Left renal cortex interstitium (tissue), 4 donors: ENCODE data around the gene KIF3C. TPM values are rescaled to one million over a fixed set of nuclear protein-coding genes. Genes with fewer than 3 reads are reported as not detected.
A peak's percentile ranks its signal among the peaks of the same experiment; 100 is the strongest.
"Not testable (repeated sequence)": the region's sequence is repeated elsewhere in the genome, so short reads cannot be mapped to it uniquely, and the experiment has no call there.

Experiments used
- DNase-seq, 4 donors: peaks; one replicate each; pipeline ENCODE4 v3.0.0-alpha.2; 2013; ENCODE audit warnings: low read depth in 4 of 4, low spot score in 2 of 4, missing footprints in 1 of 4
- polyA plus RNA-seq, 4 donors: library from polyadenylated mRNA; unstranded; fragments of 120-200 nt; gene quantifications; one replicate each; pipeline ENCODE4 v1.2.1, GENCODE V29; 2013; ENCODE audit not compliant: insufficient read length in 4 of 4

Gene KIF3C
- polyA plus RNA-seq, 4 donors: 16.8 to 19.4 (median 19.0) TPM

DNA sequence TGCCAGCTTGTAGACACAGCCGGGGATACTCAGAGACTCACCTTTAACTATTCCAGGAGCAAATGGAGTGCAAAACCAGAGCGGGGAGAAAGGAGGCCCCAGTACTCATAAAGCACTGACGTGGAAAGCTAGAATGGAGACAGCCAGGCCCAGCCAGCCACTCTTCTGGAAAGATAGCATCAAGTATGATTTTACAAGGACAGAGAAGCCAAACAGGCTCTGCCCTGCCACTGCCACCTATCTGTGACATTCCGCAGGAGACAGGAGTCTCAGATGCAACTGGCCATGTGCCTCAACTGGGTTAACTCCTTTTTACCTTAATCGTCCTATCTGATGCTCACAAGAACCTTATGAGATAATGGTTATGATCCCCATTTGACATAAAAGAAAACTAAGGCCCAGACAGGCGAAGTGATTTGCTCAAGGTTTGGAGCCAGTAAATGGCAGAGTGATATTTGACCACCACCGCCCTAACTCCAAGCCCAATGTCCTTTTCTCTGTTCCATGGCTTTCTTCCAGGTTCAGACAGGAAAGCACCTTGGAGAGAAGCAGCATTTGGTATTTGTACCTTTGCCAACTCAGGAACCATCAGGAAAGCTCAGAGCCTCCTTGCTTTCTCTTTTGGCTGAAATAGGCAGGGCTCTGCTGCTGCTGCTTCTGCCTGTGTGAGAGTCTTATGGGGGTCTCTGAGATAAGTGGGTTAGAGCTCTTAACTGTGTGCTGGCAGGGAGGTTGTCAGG is 15.6 kb downstream of the KIF3C start:
- DNase-seq: no peak

- no peak for DNase-seq
Measured at GRCh38 chr2:25964891-25965290, 17.4 kb downstream of the KIF3C start.

- DNase-seq: no peak
Measured at GRCh38 chr2:25960920-25961319, 21.4 kb downstream of the KIF3C start.

DNA sequence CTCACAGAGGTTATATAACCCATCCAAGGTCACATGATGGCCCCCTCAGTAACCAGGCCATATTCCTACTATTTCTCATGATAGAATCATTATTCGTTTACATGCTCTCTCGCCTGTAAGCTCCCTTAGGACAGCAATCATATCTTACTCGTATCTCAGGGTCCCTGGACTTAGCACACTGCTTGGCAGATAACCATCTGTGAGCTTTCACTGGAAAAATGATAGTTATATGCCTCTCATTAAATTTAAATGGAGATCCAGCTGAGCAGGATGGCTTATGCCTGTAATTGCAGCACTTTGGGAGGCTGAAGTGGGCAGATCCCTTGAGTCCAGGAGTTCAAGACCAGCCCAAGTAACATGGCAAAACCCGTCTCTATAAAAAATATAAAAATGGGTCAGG is 21.9 kb downstream of the KIF3C start:
- DNase-seq: no peak

- not testable (repeated sequence) for DNase-seq
Measured at GRCh38 chr2:25958611-25959010, 23.7 kb downstream of the KIF3C start.

- no peak for DNase-seq
Measured at GRCh38 chr2:25957743-25958142, 24.6 kb downstream of the KIF3C start.

GRCh38 chr2:25955869-25956535 is 26.3 kb downstream of the KIF3C start:
- DNase-seq: no peak

DNA sequence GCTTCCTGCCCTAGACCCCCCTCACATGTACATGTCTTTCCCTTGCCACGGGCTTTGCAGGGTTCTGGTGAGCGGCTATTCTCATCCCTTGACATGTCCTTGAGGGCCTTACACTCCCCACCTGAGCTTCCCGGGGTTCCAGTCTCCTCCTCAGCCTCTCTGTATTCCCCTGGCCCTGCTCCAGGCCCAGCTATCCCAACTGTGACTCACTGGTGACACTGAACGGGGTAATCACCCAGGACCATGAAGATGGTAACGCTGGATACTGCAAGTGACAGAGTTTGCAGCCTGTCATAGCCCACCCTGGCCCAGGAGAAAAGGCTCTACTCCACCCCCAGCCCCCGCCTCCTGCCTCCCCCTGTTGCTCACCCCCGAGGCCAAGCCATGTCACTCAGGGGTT is 27.3 kb downstream of the KIF3C start:
- DNase-seq: no peak

GRCh38 chr2:25954199-25954752 is 28.0 kb downstream of the KIF3C start:
- no peak for DNase-seq

GRCh38 chr2:25951071-25951547 is 31.2 kb downstream of the KIF3C start:
- peak; percentile 23 to 69 (median 52) for DNase-seq

GRCh38 chr2:25948437-25948836 is 33.9 kb downstream of the KIF3C start:
- DNase-seq: no peak

GRCh38 chr2:25941042-25941441 is 41.3 kb downstream of the KIF3C start:
- DNase-seq: no peak

- DNase-seq: no peak
Measured at GRCh38 chr2:25939257-25939668, 43.0 kb downstream of the KIF3C start.

DNA sequence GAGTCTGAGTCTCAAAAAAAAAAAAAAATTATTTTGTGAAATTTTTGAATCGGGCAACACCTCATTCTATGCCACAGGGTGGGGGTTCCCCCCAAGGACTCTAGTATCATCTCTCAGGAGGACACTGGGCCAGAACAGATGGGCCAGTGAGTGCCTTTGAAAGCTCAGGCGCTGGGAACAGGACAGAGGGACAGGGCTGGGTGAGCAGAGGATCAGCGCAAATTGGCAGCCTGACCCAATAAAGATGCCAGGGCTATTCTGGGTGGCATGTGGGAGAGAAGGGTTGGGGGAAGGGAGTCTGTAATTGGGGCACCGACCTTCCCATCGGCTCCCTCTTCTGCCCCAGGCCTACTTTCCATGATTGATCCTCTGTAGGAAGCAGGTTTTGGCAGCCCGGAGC is 44.0 kb downstream of the KIF3C start:
- DNase-seq: no peak

DNA sequence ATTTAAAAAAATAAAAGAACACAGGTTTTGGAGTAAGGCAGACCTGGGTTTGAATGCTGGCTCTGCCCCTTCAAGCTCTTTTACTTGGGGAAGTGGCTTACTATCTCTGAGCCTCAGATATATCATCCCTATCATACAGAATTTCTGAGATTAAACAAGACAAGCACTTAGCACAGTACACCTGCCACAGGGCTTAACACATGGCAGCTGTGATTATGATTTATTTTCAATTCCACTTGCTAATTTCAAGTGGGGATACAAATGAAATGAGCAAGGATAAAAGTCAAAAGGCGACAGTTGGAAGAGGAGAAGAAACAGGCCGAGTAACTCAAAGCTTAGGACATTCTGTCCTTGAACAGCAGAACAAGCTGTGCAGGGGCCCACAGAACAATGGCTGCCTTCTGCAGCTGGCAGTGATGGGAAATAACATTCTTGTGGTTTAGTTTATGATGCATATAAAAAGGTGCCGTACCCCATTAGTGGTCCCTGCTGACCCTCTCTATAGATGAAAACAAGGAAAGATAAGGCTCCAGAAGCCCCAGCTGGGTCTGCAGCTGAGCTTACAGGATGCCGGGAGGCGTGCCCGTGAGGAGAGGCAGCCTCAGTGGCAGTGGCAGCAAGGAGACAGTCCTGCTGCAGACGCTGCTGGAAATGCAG is 45.3 kb downstream of the KIF3C start:
- no peak for DNase-seq

DNA sequence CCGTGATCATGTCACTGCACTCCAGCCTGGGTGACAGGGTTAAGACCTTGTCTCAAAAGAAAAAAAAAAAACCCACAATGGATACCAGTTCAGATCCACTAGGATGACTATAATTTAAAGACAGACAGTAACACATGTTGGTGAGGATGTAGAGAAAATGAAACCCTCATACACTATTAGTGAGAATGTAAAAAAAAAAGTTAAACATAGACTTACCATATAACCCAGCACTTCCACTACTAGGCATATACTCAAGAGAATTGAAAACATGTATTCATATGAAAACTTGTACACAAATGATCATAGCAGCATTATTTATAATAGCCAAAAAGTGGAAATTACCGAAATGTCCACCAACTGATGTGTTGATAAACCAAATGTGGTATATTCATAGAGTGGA is 48.7 kb downstream of the KIF3C start:
- no peak for DNase-seq

DNA sequence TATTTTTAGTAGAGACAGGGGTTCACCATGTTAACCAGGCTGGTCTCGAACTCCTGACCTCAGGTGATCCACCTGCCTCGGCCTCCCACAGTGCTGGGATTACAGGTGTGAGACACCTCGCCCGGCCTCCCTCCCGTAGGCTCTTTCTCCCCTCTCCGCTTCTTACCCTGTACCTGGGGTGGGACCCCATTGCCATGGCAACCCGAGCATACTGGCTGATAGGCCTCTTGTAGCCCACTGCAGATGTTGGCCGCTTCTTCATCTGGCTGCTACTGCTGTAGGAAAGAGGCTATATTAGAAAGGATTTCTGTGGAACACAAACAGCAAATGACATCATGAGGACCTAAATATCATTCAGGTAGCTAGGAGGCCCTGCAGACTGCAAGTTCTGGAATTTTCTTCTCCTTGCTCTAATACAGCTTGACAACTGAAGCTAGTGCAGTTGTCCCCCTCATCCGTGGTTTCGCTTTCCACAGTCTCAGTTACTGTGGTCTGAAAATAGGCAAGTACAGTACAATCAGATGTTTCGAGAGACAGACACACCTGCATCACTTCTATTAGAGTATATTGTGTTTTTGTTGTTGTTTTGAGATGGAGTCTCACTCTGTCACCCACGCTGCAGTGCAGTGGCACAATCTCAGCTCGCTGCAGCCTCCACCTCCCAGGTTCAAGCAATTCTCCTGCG is 52.4 kb downstream of the KIF3C start:
- DNase-seq: no peak

DNA sequence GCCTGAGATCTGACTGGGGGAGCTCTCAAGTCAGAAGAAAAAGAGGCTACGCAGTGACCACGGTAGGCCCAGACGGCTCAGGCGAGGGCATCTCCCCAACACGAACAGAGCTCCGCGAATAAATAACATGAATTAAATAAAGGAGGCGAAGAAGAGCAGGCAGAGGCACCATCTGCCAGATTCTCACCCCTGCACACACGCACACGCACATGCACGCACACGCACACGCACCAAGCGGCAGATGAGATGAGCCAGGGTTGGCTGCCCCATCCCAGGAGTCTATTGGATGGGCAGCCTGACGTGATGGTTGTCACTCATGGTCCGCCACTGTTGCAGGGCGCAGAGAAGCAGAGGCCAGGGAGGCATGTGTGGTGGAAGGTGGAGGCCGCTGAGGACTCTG is 53.6 kb downstream of the KIF3C start:
- no peak for DNase-seq

- no peak for DNase-seq
Measured at GRCh38 chr2:25926984-25927756, 55.1 kb downstream of the KIF3C start.

DNA sequence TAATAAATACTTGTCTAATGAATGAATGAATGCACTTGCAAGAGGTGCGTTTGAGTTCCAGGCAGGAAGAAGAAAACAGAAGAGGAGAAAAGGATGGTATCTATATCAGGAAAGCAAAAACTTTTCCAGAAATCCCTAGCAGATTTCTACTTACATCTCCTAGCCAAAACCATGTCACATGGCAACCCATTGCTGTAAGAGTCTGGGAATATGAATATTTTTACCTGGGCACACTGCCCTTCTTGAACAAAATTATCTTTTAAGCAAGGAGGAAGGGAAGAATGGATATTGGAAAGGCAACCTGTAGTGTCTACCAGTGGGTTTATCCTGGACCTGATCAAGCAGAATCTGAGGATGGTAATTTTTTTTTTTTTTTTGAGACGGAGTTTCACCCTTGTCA is 59.8 kb downstream of the KIF3C start:
- no peak for DNase-seq
